H1 (cell line): ENCODE results near the gene ASB4. TPM values are rescaled to one million over a fixed set of nuclear protein-coding genes. Genes with fewer than 3 reads are reported as not detected.

Source experiments
- CREB1 ChIP-seq: IDR thresholded peaks from 2 replicates; pipeline ENCODE4 v1.6.1; 2012; ENCODE audit warnings: inconsistent platforms
- SIX5 ChIP-seq: IDR thresholded peaks from 2 replicates; pipeline ENCODE4 v1.6.1; 2011; ENCODE audit warnings: mild to moderate bottlenecking, low read depth, low read length
- polyA plus RNA-seq, 7 experiments: library from polyadenylated mRNA; depleted of rRNA in 3 of 7; stranded (reverse) in 5 of 7; unstranded in 2 of 7; fragments of >200 nt in 5 of 7; fragments of 200-250 nt in 2 of 7; gene quantifications; 1 replicate in 5 of 7; 2 replicates in 1 of 7; 4 replicates in 1 of 7; pipeline versions ENCODE4 v1.2.1 to v1.2.3, GENCODE V29; 2011 to 2013; ENCODE audit warnings: missing spikeins in 2 of 7, mixed read lengths in 2 of 7
- total RNA-seq: library from RNA; stranded (reverse); fragmentation: NEBNext Ultra II Directional; extraction: Animal tissue kit (Norgen Biotek cat#: 25700); gene quantifications from 2 replicates; pipeline ENCODE4 v1.2.1, GENCODE V29; 2021
- TF ChIP-seq, protein P1 (sequence below): fragments of 300-600 bp; sonication (generic); IDR thresholded peaks from 2 replicates; pipeline ENCODE4 v1.7.1; 2012; ENCODE audit warnings: low read length, moderate library complexity, mild to moderate bottlenecking, inconsistent platforms; ENCODE audit not compliant: insufficient replicate concordance

Gene ASB4
- total and polyA plus RNA-seq, 2 of the 8 experiments (the other 6 are each of a cell fraction or from before 2014, with no cell fraction given) = not detected

DNA sequence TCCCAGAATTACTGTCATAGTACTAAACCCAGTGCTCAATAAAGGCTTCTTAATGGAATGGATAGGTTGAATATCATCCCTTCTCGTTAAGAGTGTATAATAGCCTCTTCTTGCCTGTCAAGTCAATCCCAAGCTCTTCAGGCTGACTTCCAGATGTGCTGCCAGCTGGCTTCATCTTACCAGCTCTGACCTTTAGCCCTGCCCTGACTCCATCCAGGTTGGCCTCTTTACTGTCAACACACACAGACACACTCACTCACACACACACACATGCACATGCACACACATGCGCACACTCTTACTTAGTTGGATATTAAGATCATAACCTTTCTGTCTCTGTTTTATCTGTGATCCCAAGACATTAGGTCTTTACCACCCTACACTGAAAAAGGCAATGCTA is 49.1 kb downstream of the ASB4 start (continued):
- TF ChIP-seq, protein P1, sequence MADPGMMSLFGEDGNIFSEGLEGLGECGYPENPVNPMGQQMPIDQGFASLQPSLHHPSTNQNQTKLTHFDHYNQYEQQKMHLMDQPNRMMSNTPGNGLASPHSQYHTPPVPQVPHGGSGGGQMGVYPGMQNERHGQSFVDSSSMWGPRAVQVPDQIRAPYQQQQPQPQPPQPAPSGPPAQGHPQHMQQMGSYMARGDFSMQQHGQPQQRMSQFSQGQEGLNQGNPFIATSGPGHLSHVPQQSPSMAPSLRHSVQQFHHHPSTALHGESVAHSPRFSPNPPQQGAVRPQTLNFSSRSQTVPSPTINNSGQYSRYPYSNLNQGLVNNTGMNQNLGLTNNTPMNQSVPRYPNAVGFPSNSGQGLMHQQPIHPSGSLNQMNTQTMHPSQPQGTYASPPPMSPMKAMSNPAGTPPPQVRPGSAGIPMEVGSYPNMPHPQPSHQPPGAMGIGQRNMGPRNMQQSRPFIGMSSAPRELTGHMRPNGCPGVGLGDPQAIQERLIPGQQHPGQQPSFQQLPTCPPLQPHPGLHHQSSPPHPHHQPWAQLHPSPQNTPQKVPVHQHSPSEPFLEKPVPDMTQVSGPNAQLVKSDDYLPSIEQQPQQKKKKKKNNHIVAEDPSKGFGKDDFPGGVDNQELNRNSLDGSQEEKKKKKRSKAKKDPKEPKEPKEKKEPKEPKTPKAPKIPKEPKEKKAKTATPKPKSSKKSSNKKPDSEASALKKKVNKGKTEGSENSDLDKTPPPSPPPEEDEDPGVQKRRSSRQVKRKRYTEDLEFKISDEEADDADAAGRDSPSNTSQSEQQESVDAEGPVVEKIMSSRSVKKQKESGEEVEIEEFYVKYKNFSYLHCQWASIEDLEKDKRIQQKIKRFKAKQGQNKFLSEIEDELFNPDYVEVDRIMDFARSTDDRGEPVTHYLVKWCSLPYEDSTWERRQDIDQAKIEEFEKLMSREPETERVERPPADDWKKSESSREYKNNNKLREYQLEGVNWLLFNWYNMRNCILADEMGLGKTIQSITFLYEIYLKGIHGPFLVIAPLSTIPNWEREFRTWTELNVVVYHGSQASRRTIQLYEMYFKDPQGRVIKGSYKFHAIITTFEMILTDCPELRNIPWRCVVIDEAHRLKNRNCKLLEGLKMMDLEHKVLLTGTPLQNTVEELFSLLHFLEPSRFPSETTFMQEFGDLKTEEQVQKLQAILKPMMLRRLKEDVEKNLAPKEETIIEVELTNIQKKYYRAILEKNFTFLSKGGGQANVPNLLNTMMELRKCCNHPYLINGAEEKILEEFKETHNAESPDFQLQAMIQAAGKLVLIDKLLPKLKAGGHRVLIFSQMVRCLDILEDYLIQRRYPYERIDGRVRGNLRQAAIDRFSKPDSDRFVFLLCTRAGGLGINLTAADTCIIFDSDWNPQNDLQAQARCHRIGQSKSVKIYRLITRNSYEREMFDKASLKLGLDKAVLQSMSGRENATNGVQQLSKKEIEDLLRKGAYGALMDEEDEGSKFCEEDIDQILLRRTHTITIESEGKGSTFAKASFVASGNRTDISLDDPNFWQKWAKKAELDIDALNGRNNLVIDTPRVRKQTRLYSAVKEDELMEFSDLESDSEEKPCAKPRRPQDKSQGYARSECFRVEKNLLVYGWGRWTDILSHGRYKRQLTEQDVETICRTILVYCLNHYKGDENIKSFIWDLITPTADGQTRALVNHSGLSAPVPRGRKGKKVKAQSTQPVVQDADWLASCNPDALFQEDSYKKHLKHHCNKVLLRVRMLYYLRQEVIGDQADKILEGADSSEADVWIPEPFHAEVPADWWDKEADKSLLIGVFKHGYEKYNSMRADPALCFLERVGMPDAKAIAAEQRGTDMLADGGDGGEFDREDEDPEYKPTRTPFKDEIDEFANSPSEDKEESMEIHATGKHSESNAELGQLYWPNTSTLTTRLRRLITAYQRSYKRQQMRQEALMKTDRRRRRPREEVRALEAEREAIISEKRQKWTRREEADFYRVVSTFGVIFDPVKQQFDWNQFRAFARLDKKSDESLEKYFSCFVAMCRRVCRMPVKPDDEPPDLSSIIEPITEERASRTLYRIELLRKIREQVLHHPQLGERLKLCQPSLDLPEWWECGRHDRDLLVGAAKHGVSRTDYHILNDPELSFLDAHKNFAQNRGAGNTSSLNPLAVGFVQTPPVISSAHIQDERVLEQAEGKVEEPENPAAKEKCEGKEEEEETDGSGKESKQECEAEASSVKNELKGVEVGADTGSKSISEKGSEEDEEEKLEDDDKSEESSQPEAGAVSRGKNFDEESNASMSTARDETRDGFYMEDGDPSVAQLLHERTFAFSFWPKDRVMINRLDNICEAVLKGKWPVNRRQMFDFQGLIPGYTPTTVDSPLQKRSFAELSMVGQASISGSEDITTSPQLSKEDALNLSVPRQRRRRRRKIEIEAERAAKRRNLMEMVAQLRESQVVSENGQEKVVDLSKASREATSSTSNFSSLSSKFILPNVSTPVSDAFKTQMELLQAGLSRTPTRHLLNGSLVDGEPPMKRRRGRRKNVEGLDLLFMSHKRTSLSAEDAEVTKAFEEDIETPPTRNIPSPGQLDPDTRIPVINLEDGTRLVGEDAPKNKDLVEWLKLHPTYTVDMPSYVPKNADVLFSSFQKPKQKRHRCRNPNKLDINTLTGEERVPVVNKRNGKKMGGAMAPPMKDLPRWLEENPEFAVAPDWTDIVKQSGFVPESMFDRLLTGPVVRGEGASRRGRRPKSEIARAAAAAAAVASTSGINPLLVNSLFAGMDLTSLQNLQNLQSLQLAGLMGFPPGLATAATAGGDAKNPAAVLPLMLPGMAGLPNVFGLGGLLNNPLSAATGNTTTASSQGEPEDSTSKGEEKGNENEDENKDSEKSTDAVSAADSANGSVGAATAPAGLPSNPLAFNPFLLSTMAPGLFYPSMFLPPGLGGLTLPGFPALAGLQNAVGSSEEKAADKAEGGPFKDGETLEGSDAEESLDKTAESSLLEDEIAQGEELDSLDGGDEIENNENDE = no peak
- TF ChIP-seq CREB1 (no peak), SIX5 (no peak)
